ENCODE results near the gene CHD6.

DNA sequence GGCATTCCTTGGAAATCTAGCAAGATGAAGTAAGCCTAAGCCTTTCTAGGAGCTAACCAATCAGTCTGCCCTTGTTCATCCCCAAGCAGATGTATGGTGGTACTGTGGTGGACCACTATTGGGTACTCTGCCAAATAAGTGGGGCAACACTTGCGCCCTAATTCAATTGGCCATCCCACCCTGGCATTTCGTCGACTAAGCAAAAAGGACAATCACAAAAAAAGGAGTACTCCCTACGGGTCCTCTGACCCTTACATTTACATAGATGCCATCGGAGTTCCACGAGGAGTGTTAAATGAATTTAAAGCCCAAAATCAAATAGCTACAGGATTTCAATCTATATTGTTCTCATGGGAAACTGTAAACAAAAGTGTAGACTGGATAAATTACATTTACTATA is 19.5 kb downstream of the CHD6 start:
- TF ChIP-seq, protein P1, sequence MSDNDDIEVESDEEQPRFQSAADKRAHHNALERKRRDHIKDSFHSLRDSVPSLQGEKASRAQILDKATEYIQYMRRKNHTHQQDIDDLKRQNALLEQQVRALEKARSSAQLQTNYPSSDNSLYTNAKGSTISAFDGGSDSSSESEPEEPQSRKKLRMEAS (IDR thresholded peaks at IDR 0.05): no peak
- TF ChIP-seq, protein P2, sequence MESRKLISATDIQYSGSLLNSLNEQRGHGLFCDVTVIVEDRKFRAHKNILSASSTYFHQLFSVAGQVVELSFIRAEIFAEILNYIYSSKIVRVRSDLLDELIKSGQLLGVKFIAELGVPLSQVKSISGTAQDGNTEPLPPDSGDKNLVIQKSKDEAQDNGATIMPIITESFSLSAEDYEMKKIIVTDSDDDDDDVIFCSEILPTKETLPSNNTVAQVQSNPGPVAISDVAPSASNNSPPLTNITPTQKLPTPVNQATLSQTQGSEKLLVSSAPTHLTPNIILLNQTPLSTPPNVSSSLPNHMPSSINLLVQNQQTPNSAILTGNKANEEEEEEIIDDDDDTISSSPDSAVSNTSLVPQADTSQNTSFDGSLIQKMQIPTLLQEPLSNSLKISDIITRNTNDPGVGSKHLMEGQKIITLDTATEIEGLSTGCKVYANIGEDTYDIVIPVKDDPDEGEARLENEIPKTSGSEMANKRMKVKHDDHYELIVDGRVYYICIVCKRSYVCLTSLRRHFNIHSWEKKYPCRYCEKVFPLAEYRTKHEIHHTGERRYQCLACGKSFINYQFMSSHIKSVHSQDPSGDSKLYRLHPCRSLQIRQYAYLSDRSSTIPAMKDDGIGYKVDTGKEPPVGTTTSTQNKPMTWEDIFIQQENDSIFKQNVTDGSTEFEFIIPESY (IDR thresholded peaks at IDR 0.05): no peak

Measured in liver (tissue), 1 donor.